Forelimb muscle (tissue), 1 donor: ENCODE data around the gene IMPDH1. TPM values are rescaled to one million over a fixed set of nuclear protein-coding genes. Genes with fewer than 3 reads are reported as not detected.

Experiments used
- DNase-seq: peaks from one replicate; pipeline ENCODE4 v3.0.0-alpha.2; 2013; ENCODE audit warnings: low read depth
- polyA plus RNA-seq: library from polyadenylated mRNA; unstranded; fragments of 120-200 nt; gene quantifications from one replicate; pipeline ENCODE4 v1.2.1, GENCODE V29; 2013; ENCODE audit not compliant: insufficient read length

IMPDH1 gene
- polyA plus RNA-seq, 1 donor = 20.5 TPM

DNA sequence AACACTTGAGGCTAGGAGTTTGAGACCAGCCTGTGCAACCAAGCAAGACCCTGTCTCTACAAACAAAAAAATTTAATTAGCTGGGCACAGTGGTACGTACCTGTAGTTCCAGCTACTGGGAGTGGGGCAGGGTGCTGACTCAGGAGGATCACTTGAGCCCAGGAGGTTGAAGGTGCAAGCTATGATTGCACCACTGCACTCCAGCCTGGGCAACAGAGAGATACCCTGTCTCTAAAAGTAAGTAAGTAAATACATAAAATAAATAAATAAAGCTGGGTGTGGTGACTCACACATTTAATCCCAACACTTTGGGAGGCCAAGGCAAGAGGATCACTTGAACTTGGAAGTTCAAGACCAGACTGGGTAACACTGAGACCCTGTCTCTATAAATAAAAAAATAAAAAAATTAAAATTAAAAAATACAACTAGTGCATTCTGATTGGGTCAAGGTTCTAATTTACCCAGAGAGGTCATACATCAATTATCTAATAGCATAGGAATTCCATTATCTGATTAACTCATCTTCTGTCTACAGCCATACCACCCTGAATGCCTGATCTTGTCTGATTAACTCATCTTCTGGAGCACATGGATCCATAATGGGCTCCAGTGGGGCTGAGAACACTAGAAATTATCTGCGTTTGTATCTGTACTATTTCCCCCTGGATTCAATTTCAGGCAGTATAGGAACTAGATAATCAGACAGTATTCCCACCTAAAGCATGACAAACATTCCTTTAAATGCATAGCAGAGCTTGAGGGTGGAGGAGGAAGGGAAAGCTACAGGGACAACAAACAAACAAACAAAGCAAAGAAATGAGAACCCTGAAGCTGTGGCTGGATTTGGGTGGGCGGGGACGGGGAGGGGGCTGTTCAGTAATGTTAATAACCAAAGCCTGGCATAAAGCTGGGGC lies 24.9 kb upstream of the IMPDH1 start:
- DNase-seq = no peak

GRCh38 chr7:128431754-128432153 lies 22.0 kb upstream of the IMPDH1 start:
- no peak for DNase-seq

GRCh38 chr7:128431221-128431620 lies 21.4 kb upstream of the IMPDH1 start:
- no peak for DNase-seq

GRCh38 chr7:128430207-128430606 lies 20.4 kb upstream of the IMPDH1 start:
- no peak for DNase-seq

DNA sequence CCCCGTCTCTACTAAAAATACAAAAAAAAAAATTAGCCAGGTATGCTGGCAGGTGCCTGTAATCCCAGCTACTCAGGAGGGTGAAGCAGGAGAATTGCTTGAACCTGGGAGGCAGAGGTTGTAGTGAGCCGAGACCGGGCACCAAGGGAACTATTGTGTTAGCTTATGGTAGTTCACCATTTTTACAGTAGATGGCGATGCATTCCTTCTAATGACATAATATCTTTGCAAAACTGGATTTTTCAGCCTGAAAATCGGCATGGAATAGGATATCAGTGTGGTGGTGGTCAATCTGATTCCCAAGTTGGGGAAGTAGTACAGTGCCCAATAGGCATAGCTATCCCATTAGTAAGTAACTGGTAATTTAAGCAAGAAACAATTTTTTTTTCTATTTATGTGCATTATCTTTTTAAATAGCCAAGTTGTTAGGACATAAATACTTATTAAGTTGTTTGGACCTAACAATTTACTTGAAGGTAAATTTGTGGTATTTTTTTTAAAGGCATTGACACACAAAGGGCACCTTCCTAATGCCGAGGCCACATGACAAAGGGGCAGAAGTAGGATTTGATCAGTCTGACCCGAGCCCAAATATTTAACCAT lies 17.6 kb upstream of the IMPDH1 start:
- no peak for DNase-seq

DNA sequence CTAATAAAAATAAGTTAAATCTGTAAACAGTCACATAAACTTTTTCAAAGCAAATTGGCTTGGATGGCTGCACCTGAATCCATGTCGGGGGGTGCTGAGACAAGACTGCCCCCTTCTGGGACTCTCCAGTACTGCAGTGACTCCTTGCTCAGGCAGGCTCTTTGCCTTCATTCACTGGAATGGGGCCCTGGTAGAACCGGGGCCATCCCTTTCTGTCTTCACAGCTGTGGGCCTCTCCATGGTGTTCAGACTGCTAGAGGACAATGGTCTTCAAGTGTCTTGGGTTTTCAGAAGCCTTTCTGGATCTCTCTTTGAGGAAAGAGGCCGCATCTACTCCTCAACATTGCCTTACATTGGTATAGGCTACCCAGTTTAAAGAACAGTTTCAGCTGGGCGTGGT lies 16.1 kb upstream of the IMPDH1 start:
- no peak for DNase-seq

- DNase-seq = no peak
Measured at GRCh38 chr7:128424686-128425275, 15.0 kb upstream of the IMPDH1 start.

- DNase-seq = no peak
Measured at GRCh38 chr7:128422842-128423241, 13.1 kb upstream of the IMPDH1 start.

- DNase-seq = no peak
Measured at GRCh38 chr7:128422037-128422436, 12.3 kb upstream of the IMPDH1 start.

DNA sequence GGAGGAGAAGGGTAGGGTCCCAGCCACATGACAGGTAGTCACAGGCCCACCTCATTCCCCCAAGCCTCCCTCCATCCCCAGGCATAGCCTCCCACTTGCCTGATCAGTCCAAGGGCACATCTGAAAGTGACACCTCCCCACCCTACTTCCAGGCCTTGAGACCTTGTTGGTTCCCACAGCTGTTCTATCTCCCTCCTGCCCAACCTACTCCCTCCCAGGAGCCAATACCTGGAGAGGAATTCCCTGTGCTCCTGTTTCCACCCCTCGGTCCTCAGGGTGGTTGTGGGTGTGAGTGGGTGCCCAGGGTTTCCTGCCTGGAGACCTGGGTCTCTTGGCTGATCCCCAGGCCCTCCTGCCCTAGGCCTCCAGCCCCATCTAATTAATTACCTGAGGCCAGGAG lies 11.6 kb upstream of the IMPDH1 start:
- no peak for DNase-seq

DNA sequence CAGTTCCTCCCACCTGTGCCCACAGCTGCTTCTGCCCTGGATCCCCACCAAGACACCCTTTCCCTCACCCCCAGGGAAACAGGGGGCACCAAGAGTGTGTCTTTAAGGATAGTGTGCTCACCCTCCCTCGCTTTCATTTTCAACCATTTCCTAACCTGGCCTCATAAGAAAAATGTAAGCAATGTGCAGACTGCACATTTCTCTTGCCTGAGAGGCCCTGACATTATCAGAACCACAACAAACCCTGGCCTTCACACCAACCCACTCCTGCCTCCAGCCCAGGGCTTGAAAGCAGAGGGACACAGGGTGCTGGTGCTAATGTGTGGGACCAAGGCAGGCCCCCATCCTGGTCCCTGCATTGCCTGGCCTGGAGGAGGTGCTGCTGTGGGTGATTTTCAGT lies 11.0 kb upstream of the IMPDH1 start:
- no peak for DNase-seq

DNA sequence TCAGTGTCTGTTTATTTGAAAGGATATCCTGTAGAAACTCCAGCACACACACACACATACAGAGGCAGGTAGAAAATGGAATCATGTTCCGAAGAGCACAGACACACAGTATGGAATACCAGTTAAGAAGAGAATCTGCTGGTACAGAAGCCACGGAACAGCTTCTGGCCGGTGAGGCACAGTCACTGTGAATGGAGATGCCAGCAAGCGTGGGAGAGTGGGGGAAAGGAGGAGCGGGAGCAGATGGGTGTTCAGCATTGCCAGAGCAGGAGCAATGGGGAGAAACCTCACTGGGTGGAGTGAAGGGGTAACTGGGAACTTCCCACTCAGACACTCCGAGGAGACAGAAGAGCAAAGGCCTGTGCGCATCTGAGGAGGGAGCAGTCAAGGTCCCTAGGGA lies 9.5 kb upstream of the IMPDH1 start:
- no peak for DNase-seq

GRCh38 chr7:128417071-128417470 lies 7.3 kb upstream of the IMPDH1 start:
- no peak for DNase-seq

GRCh38 chr7:128415217-128415785 lies 5.5 kb upstream of the IMPDH1 start:
- DNase-seq = no peak

GRCh38 chr7:128410451-128410753 lies 620 bp upstream of the IMPDH1 start:
- no peak for DNase-seq

DNA sequence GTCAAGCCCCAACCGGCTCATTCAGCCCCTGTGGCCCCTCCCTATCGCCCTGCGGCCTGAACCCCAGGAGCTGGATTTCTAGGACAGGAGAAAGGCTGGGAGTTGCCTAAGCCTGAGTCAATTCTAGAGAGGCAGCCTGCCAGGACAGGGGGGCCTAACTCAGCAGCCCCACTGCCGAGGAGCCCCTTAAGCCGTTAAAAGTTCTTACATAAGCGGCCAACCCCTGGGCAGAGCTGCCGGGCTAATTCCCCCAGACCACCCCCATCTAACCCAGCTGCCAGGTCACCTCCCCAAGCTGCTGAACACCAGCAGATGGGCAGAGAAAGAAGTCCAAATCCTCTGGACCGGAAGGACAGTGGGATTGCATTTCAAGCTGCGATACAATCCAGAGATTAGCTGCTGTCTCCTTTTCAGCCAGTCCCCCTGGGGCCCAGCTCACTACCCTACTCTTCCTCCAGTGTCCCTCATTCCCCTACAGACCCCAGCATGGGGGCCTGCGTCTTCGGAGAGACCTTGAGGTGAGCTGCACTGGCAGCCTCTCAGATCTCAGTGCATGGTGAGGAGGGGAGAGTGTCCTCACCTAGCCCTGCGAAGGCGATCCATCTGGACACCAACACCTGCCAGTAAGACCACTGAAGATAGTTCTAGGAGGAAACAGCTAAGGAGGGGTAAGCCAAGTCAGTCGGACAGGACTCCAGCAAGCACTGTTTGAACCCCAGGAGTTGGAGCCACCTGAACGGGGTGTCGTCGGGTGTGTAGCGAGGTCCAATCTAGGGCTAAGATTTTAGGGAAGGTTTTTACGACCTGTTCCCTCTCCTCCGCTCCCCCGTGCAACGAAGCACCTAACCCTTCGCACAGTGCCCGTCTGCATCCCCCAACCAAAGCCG lies 830 bp downstream of the IMPDH1 start:
- DNase-seq = no peak

- no peak for DNase-seq
Measured at GRCh38 chr7:128407751-128408708, 1.8 kb downstream of the IMPDH1 start.

GRCh38 chr7:128407233-128407589 lies 2.6 kb downstream of the IMPDH1 start:
- DNase-seq = no peak

DNA sequence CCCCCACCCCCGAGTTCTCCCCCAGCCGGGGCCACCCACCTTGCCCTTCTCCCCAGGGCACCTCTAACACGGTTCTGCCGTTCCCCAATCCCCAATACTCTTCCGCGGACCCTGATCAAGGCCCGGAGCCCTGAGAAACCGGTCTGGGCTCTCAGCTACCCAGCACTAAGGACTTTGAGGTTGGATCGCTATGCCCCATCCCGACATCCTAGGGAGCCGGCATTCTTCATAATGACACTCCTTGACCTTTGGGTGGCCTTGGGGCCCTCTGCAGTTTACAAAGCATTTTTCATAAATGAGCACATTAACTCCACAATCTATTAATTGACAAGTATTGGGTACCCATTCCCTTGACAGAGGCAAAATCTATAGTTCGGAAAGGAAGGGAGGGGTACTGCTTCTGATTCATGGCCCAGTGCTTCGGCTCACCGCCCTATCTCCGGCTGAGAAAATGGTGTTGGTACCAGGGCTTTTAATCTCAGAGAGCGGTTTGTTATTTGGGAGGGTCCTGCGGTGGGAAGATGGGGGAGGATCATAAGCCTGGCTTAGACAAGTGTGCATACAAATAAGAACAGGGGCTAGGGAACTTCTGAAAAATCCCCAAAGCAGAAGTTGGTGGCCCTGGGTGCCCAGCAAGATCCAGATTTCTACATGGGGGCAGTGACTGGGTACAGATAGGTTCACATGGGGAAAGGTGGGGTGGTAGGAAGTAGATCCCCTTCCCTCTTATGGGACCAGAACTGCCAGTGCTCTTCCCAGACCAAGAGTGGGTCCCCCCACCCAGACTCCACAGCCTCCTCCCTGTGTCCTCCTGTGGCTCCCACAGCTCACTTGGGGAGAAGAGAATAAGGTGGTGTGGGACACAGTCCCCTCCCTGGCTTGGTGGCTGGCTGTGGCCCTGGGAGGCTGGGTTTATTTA lies 3.2 kb downstream of the IMPDH1 start:
- DNase-seq = no peak
